ENCODE measurements around the gene CFB.

The CFB gene

DNA sequence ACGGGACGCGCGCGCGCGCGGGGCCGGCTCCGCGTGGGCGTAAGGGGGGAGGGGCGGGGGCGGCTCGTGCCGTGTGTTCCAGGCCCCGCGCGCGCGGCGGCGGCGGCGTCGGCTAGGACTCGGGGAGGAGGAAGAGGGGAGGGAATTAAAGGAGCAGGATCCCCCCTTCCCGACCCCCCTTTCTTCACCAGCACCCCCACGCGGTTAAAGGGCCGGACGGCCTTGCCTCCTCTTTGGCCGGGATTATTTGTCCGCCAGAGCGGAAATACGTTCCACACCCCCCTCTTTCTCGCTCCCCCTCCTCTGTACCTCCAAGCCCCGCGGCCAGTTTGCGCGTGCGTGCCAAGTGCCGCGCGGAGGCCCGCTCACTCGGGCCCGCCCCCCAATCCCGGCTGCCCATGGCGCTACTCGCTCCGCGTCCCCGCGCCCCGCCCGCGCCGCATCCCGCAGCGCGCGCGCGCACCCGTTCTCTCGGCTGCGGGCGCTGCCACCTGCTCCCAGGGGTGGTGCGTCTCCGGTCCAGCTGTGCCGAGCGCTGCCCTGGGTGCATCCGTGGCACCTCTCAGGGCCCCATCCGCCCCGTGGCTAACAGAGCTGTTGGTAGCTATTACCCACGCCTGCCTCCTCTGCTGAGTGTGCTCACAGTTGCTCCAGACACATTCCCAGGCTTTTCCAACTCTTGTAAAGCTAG, 43.8 kb upstream of the CFB start, which contains the start of gene ZBTB12 (continued):
- TF ChIP-seq, protein P1, sequence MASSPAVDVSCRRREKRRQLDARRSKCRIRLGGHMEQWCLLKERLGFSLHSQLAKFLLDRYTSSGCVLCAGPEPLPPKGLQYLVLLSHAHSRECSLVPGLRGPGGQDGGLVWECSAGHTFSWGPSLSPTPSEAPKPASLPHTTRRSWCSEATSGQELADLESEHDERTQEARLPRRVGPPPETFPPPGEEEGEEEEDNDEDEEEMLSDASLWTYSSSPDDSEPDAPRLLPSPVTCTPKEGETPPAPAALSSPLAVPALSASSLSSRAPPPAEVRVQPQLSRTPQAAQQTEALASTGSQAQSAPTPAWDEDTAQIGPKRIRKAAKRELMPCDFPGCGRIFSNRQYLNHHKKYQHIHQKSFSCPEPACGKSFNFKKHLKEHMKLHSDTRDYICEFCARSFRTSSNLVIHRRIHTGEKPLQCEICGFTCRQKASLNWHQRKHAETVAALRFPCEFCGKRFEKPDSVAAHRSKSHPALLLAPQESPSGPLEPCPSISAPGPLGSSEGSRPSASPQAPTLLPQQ (tag by site-specific recombination; IDR thresholded peaks at IDR 0.05) = 0 out of 2 replicates have a peak, but pooled peaks have one; percentile 36
- no peak for TF ChIP-seq ZNF114 (tag by site-specific recombination; IDR thresholded peaks at IDR 0.05)
- TF ChIP-seq, protein P2, sequence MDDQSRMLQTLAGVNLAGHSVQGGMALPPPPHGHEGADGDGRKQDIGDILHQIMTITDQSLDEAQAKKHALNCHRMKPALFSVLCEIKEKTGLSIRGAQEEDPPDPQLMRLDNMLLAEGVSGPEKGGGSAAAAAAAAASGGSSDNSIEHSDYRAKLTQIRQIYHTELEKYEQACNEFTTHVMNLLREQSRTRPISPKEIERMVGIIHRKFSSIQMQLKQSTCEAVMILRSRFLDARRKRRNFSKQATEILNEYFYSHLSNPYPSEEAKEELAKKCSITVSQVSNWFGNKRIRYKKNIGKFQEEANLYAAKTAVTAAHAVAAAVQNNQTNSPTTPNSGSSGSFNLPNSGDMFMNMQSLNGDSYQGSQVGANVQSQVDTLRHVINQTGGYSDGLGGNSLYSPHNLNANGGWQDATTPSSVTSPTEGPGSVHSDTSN (CRISPR knock-in tag; IDR thresholded peaks at IDR 0.05) = peak; percentile 71; the same call in 1 of the 2 replicates
- peak; percentile 88 for TF ChIP-seq ZNF660 (tag by site-specific recombination; IDR thresholded peaks at IDR 0.05)
- TF ChIP-seq KLF10 (tag by site-specific recombination; IDR thresholded peaks at IDR 0.05) = peak; percentile 92
- TF ChIP-seq ZNF341 (tag by site-specific recombination; IDR thresholded peaks at IDR 0.05; ENCODE audit: low read depth) = peak; percentile 41; the same call in 1 of the 2 replicates
- TF ChIP-seq, protein P3, sequence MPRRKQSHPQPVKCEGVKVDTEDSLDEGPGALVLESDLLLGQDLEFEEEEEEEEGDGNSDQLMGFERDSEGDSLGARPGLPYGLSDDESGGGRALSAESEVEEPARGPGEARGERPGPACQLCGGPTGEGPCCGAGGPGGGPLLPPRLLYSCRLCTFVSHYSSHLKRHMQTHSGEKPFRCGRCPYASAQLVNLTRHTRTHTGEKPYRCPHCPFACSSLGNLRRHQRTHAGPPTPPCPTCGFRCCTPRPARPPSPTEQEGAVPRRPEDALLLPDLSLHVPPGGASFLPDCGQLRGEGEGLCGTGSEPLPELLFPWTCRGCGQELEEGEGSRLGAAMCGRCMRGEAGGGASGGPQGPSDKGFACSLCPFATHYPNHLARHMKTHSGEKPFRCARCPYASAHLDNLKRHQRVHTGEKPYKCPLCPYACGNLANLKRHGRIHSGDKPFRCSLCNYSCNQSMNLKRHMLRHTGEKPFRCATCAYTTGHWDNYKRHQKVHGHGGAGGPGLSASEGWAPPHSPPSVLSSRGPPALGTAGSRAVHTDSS (tag by site-specific recombination; IDR thresholded peaks at IDR 0.05) = peak; percentile 22; the same call in 1 of the 2 replicates
- TF ChIP-seq, protein P4, sequence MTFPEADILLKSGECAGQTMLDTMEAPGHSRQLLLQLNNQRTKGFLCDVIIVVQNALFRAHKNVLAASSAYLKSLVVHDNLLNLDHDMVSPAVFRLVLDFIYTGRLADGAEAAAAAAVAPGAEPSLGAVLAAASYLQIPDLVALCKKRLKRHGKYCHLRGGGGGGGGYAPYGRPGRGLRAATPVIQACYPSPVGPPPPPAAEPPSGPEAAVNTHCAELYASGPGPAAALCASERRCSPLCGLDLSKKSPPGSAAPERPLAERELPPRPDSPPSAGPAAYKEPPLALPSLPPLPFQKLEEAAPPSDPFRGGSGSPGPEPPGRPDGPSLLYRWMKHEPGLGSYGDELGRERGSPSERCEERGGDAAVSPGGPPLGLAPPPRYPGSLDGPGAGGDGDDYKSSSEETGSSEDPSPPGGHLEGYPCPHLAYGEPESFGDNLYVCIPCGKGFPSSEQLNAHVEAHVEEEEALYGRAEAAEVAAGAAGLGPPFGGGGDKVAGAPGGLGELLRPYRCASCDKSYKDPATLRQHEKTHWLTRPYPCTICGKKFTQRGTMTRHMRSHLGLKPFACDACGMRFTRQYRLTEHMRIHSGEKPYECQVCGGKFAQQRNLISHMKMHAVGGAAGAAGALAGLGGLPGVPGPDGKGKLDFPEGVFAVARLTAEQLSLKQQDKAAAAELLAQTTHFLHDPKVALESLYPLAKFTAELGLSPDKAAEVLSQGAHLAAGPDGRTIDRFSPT (tag by site-specific recombination; IDR thresholded peaks at IDR 0.05) = peak; percentile 78; the same call in 1 of the 2 replicates
- TF ChIP-seq, protein P5, sequence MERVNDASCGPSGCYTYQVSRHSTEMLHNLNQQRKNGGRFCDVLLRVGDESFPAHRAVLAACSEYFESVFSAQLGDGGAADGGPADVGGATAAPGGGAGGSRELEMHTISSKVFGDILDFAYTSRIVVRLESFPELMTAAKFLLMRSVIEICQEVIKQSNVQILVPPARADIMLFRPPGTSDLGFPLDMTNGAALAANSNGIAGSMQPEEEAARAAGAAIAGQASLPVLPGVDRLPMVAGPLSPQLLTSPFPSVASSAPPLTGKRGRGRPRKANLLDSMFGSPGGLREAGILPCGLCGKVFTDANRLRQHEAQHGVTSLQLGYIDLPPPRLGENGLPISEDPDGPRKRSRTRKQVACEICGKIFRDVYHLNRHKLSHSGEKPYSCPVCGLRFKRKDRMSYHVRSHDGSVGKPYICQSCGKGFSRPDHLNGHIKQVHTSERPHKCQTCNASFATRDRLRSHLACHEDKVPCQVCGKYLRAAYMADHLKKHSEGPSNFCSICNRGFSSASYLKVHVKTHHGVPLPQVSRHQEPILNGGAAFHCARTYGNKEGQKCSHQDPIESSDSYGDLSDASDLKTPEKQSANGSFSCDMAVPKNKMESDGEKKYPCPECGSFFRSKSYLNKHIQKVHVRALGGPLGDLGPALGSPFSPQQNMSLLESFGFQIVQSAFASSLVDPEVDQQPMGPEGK (tag by site-specific recombination; IDR thresholded peaks at IDR 0.05) = peak; percentile 96
- TF ChIP-seq ZNF514 (tag by site-specific recombination; IDR thresholded peaks at IDR 0.05) = no peak
- TF ChIP-seq, protein P6, sequence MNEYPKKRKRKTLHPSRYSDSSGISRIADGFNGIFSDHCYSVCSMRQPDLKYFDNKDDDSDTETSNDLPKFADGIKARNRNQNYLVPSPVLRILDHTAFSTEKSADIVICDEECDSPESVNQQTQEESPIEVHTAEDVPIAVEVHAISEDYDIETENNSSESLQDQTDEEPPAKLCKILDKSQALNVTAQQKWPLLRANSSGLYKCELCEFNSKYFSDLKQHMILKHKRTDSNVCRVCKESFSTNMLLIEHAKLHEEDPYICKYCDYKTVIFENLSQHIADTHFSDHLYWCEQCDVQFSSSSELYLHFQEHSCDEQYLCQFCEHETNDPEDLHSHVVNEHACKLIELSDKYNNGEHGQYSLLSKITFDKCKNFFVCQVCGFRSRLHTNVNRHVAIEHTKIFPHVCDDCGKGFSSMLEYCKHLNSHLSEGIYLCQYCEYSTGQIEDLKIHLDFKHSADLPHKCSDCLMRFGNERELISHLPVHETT (tag by site-specific recombination; IDR thresholded peaks at IDR 0.05) = no peak
- TF ChIP-seq ZNF248 (tag by site-specific recombination; IDR thresholded peaks at IDR 0.05) = no peak
- TF ChIP-seq ZFP41 (tag by site-specific recombination; IDR thresholded peaks at IDR 0.05; ENCODE audit: borderline replicate concordance) = no peak
- TF ChIP-seq KLF9 (tag by site-specific recombination; IDR thresholded peaks at IDR 0.05; ENCODE audit: low read depth) = peak; percentile 77
- peak; percentile 55 for TF ChIP-seq KLF8 (tag by site-specific recombination; IDR thresholded peaks at IDR 0.05)
- peak; percentile 56; the same call in 1 of the 2 replicates for TF ChIP-seq ZNF629 (tag by site-specific recombination; IDR thresholded peaks at IDR 0.05)
- peak; percentile 83 for TF ChIP-seq ZIC2 (tag by site-specific recombination; IDR thresholded peaks at IDR 0.05)
- peak; percentile 81 for TF ChIP-seq ZNF76 (tag by site-specific recombination; IDR thresholded peaks at IDR 0.05; ENCODE audit: borderline replicate concordance, low read depth)
- no peak for TF ChIP-seq ZNF707 (tag by site-specific recombination; IDR thresholded peaks at IDR 0.05)
- TF ChIP-seq ZNF610 (tag by site-specific recombination; IDR thresholded peaks at IDR 0.05; ENCODE audit: borderline replicate concordance) = peak; percentile 61; the same call in 1 of the 2 replicates
- 0 out of 2 replicates have a peak, but pooled peaks have one; percentile 25 for TF ChIP-seq KLF17 (tag by site-specific recombination; IDR thresholded peaks at IDR 0.05)
- TF ChIP-seq, protein P7, sequence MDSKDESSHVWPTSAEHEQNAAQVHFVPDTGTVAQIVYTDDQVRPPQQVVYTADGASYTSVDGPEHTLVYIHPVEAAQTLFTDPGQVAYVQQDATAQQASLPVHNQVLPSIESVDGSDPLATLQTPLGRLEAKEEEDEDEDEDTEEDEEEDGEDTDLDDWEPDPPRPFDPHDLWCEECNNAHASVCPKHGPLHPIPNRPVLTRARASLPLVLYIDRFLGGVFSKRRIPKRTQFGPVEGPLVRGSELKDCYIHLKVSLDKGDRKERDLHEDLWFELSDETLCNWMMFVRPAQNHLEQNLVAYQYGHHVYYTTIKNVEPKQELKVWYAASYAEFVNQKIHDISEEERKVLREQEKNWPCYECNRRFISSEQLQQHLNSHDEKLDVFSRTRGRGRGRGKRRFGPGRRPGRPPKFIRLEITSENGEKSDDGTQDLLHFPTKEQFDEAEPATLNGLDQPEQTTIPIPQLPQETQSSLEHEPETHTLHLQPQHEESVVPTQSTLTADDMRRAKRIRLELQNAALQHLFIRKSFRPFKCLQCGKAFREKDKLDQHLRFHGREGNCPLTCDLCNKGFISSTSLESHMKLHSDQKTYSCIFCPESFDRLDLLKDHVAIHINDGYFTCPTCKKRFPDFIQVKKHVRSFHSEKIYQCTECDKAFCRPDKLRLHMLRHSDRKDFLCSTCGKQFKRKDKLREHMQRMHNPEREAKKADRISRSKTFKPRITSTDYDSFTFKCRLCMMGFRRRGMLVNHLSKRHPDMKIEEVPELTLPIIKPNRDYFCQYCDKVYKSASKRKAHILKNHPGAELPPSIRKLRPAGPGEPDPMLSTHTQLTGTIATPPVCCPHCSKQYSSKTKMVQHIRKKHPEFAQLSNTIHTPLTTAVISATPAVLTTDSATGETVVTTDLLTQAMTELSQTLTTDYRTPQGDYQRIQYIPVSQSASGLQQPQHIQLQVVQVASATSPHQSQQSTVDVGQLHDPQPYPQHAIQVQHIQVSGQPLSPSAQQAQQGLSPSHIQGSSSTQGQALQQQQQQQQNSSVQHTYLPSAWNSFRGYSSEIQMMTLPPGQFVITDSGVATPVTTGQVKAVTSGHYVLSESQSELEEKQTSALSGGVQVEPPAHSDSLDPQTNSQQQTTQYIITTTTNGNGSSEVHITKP (tag by site-specific recombination; IDR thresholded peaks at IDR 0.05) = peak; percentile 98
- no peak for TF ChIP-seq PRDM1 (tag by site-specific recombination; IDR thresholded peaks at IDR 0.05)
- no peak for TF ChIP-seq ZNF654 (tag by site-specific recombination; IDR thresholded peaks at IDR 0.05; ENCODE audit: low read depth)

All from HEK293 (cell line).